Measurements from ENCODE around the gene ABCA6. TPM values are rescaled to one million over a fixed set of nuclear protein-coding genes. Genes with fewer than 3 reads are reported as not detected.
A peak's percentile ranks its signal among the peaks of the same experiment; 100 is the strongest.
"Not testable (repeated sequence)": the region's sequence is repeated elsewhere in the genome, so short reads cannot be mapped to it uniquely, and the experiment has no call there.

The ABCA6 gene
- total RNA-seq, 2 donors from 2014 or later: 30.6 to 42.2 TPM

DNA sequence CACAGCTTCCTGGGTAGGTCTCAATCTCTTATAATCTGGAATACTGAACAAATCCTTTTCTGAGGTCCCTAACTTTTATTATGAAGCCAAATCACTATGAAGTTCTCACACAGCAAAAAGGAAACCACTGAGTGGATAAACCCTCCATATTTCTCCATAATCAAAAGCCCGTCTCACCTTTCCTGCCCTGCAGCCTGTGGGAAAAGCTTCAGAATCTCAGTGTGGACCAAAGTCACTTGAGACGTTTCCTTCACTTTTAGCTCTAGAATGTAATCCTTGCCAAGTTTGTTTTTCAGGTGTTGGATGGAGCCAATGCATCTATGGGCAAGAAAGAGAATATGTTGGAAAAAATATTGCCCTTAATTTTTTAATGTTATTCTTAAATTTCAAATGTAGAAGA, 59.0 kb downstream of the ABCA6 start:
- ATAC-seq: no peak

DNA sequence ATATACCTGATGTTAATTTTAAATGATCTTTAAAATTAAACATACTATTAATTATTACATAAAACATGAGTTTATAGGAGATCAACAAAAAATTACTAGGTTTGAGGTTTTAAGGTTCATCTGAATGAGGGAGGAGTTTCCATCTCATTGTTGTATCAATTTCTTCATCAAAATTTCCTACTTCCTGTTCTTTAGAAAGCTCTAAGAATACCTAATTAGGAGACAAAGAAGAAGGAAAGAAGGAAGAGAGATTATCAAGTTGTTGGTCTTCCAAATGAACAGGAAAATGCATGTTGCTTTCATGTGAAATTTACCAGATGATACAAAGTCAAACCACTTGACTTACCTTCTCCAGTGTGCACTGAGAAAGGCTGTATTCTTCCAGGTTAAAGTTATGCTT, 62.8 kb downstream of the ABCA6 start:
- no peak for DNase-seq
- no peak for ATAC-seq
- intact Hi-C loops (cut with DNase I): no loop called here

More for the DNA sequence above, 59.0 kb downstream of the ABCA6 start:
- DNase-seq: no peak
- intact Hi-C loops (cut with DNase I): no loop called here

DNA sequence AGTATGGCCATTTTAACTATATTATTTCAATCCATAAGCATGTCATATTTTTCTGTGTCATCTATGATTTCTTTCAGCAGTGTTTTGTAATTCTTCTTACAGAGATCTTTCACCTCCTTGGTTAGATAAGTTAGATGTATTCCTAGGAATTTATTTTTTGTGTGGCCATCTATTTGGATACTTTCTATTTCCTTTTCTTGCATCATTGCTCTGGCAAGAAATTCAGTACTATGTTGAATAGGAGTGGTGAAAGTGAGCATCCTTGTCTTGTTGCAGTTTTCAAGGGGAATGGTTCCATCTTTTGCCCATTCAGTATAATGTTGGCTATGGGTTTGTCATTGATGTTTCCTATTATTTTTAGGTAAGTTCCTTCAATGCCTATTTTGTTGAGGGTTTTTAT, 65.9 kb downstream of the ABCA6 start:
- intact Hi-C loops (cut with DNase I): no loop called here
- ATAC-seq: no peak
- DNase-seq: no peak

DNA sequence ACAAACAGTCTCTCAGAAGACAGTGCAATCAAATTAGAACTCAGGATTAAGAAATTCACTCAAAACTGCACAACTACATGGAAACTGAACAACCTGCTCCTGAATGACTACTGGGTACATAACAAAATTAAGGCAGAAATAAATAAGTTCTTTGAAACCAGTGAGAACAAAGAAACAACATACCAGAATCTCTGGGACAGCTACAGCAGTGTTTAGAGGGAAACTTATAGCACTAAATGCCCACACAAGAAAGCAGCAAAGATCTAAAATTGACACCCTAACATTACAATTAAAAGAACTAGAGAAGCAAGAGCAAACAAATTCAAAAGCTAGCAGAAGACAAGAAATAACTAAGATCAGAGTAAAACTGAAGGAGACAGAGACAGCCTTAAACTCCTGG, 68.3 kb downstream of the ABCA6 start:
- DNase-seq; intact Hi-C loops (cut with DNase I); ATAC-seq: not testable (repeated sequence)

DNA sequence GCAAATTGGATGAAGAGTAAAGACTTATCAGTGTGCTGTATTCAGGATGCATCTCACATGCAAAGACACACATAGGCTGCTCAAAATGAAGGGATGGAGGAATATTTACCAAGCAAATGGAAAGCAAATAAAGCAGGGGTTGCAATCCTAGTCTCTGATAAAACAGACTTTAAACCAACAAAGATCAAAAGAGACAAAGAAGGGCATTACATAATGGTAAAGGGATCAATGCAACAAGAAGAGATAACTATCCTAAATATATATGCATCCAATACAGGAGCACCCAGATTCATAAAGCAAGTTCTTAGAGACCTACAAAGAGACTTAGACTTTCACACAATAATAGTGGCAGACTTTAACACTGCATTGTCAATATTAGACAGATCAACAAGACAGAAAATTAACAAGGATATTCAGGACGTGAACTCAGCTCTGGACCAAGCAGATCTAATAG, 68.9 kb downstream of the ABCA6 start:
- DNase-seq; ATAC-seq; intact Hi-C loops (cut with DNase I): not testable (repeated sequence)

DNA sequence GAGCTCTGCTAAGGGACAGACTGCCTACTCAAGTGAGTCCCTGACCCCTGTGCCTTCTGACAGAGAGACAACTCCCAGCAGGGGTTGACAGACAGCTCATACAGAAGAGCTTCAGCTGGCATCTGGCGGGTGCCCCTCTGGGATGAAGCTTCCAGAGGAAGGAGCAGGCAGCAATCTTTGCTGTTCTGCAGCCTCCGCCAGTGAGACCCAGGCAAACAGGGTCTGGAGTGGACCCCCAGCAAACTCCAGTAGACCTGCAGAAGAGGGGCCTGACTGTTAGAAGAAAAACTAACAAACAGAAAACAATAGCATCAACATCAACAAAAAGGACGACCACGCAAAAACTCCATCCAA, 70.5 kb downstream of the ABCA6 start:
- ATAC-seq; intact Hi-C loops (cut with DNase I); DNase-seq: not testable (repeated sequence)

DNA sequence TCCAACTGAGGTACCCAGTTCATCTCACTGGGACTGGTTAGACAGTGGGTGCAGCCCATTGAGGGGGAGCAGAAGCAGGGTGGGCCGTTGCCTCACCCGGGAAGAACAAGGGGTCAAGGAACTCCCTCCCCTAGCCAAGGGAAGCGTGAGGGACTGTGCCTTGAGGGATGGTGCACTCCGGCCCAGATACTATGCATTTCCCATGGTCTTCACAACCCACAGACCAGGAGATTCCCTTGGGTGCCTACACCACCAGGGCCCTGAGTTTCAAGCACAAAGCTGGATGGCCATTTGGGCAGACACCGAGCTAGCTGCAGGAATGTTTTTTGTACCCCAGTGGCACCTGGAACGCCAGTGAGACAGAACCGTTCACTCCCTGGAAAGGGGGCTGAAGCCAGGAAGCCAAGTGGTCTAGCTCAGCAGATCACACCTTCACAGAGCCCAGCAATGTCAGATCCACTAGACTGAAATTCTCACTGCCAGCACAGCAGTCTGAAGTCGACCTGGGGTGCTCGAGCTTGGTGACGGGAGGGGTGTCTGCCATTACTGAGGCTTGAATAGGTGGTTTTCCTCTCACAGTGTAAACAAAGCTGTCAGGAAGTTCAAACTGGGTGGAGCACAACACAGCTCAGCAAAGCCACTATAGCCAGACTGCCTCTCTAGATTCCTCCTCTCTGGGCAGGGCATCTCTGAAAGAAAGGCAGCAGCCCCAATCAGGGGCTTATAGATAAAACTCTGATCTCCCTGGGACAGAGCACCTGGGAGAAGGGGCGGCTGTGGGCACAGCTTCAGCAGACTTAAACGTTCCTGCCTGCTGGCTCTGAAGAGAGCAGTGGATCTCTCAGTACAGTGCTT, 71.1 kb downstream of the ABCA6 start:
- DNase-seq; intact Hi-C loops (cut with DNase I); ATAC-seq: not testable (repeated sequence)

DNA sequence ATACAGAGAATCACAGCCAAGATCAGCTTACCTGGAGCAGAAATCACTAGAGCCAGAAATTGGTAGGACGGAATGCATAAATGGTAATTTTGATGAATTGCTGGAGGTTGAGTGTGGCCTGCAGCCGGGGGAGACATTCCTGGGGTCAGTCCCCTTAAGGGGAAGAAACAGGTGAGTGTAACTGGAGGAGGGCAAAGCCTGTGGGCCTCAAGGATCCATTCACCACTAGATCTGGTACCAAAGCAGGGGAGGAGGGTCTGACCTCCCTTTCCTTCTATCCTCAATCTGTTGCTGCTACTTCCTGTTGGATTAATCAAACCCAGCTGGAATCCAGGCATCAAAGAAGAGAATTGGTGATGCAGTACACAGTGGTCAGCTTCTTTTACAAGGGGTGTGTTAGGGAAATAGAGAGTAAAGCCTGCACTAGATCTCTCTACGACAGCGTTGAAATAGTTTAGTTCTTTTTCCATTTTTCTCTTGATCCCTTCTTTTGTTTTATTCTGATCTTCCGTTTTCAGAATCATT, 72.4 kb downstream of the ABCA6 start:
- intact Hi-C loops (cut with DNase I): no loop called here
- DNase-seq (no peak), ATAC-seq (no peak)

DNA sequence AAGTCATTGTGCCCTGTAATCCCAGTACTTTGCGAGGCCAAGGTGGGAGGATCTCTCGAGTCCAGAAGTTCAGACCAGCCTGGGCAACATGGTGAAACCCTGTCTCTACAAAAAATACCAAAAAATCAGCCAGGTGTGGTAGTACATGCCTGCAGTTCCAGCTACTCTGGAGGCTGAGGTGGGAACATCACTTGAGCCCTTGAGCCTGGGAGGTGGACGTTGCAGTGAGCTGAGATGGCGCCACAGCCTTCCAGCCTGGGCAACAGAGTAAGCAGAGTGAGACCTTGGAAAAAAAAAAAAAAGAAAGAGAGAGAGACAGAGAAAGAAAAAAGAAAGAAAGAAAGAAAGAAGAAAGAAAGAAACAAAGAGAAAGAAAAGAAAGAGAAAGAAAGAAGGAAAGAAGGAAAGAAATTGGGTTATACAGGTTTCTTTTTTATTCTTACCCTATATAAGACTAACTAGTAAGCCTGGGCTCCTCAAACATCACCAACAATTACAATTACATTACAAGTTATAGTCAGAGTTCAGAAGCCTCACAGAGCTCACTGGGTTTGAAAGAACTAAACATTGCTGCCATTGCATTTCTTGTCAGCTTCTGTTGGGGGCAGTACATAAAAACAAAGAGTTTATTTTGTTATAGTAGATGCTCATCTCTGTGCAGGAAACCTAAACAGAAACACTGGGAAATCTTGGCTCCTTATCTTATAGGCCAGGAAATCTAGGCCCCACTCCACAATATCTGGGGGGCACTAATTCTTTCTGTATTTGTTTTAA, 74.2 kb downstream of the ABCA6 start:
- ATAC-seq (no peak), DNase-seq (no peak)
- intact Hi-C loops (cut with DNase I): no loop called here

DNA sequence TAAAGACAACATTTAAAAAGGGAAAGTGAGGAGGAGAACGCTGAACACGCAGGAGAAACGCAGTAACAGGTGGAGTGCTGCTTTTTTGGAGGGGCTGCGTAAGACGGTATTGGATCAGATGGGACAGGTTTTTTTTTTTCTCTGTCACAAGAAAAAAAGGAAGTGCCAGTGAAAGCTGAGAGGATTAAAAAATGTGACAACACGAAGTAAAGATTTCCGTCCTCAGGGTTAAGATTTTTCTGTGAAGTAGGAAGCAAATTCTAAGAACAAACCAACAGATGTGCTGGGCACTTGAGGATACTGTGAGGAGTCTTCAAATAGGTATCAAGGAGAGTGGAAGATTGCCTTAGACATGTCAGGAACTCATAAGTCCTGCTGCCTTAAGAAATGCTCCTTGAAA, 75.2 kb downstream of the ABCA6 start:
- intact Hi-C loops (cut with DNase I): no loop called here
- no peak for ATAC-seq
- DNase-seq: no peak

DNA sequence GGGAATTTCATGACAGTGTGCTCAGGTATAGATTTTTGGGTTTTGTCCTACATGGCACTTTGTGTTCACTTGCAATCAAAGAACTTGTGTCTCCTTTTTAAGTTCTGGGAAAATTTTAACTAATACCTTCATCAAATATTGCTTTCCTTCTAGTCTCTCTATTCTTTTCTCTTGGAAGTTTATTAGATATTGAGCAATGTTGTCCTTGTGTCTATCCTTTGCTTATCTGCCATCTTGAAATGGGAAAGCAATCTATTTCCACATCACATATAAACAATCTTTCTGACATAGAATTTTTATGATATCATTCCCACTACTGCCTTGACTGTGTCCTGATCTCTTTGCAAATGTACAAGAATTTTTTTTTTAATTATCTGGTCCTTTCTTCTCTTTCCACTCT, 76.6 kb downstream of the ABCA6 start:
- ATAC-seq: no peak
- no peak for DNase-seq
- intact Hi-C loops (cut with DNase I): no loop called here

DNA sequence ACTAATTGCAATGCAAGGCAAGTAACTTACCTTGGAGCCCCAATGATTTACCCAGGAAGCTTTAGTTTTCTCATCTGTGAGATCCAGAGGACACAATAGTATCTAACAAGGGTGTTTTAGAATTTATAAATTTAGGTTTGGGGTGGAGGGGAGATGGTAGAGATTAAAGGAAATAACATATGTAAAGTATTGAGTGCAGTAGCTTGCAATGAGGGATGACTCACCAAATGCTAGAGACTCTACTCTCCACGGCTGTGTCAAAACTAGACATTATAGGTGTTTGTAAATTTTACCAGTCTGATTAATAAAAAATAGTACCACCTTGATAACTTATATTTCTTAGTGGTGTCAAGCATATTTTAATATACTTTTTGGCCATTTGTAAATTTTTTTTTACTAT, 77.2 kb downstream of the ABCA6 start:
- ATAC-seq (no peak), DNase-seq (no peak)
- intact Hi-C loops (cut with DNase I): no loop called here

DNA sequence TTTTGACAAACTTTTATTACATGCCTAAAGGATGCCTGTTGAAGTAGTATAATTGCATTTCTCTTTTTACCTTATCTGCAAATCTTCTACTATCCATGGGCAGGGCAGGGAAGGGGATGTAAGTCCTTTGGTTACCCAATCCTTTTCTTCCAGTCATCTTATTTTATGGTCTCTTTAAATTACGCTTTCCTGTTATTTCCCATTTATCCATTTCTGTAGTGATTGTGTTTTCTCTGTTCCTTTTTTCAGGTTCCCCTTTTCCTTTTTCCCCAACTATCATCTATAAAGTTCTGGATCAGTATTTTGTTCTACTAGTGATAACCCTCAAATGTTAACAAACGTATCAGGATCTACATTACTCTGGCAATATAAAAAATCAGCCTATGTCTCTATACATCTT, 77.7 kb downstream of the ABCA6 start:
- intact Hi-C loops (cut with DNase I): no loop called here
- ATAC-seq (no peak), DNase-seq (no peak)

DNA sequence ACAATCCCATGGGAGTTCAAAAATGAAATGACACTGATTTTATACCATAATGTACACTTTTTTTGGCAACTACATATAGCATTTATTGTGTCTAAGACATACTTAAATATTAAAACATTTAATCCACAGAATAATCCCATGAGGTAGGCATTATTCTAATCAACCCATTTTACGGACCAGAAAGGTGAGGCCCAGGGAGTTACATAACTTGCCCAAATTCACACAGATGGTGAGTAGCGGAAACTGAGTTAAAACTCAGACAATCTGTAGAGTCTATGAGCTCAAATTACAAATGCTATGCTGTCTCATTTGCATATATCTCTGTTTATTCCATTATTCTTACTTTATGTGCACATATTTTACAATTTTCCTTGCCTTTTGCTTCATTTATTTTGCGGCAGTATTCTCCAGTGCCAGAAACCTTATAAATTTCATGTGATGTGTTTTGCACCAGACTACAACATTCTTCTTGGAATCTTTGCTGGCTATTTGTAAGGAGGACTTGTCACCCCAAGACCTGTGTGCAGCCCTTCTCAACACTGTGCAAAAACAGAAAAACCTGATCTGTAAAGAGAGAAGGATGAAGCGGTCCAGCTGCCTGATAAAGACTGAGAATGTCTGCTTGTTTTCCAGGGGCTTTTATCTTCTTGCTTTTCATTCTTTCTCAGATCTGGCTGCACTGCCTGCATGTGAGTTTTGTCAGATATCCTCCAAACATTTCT, 78.7 kb downstream of the ABCA6 start:
- DNase-seq: no peak
- ATAC-seq: peak in 1 of 2 donors; percentile 10
- intact Hi-C loops (cut with DNase I): no loop called here

DNA sequence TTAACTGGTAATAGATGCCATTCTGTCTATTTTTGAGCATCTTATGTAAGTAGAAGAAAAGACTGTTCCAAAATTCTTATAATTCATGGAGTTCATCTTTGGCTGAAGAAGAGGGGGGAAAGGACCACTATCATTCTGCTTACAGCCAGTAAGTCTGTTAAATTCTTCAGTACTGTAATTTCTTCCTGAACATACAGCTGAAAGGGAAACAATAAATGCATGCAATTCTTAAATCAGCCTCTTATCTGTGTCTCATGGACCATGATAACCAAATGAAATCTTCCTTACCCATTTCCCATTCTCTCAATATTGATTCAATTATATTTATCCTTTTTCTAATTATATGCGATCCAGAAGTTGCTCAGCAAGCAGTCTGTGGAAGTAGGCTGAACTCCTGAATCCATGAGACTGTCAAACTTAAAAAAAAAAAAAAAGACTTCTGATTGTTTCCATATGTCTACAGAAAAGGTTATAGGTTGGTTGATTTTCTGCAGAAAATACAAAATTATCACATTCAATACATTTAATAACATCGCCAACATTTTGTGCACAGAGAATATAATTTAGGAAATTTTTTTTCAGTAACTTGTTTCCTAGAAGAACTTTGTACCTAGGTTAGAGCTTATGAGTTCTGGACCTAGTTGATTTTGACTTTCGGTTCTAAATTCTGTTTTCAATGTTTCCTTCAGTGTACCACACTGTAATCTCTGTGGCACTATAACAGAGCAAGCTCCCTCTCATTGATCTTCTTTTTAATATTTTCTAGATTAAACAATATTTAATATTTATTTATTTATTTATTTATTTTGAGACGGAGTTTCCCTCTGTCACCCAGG, 79.8 kb downstream of the ABCA6 start:
- ATAC-seq (no peak), DNase-seq (no peak)
- intact Hi-C loops (cut with DNase I): no loop called here

DNA sequence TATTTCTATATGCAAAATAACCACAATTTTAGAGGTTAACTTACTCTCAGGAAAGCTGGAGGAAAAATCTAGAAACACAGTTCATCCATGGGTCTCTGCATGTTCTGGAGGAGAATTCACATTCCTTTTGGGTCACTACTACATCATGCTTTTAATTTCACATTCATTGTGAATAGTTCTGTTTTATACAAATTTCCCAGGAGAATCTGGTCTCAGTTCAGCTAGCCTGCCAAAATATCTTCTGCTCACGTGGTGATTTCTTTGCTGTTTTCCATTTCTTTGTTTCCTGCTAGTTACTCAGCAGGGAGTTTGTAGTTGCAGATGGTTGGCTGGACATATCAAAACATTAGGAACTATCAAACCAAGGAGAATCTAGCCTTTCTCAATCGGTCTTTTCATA, 80.9 kb downstream of the ABCA6 start, which contains the start of gene ABCA9:
TSS of gene ABCA9 (minus strand) at position 106 of the 400 bp plus-strand sequence. CDS start 9,801 bp downstream, outside the sequence.
- DNase-seq: no peak
- intact Hi-C loops (cut with DNase I): no loop called here
- ATAC-seq: peak; percentile 84 to 86

DNA sequence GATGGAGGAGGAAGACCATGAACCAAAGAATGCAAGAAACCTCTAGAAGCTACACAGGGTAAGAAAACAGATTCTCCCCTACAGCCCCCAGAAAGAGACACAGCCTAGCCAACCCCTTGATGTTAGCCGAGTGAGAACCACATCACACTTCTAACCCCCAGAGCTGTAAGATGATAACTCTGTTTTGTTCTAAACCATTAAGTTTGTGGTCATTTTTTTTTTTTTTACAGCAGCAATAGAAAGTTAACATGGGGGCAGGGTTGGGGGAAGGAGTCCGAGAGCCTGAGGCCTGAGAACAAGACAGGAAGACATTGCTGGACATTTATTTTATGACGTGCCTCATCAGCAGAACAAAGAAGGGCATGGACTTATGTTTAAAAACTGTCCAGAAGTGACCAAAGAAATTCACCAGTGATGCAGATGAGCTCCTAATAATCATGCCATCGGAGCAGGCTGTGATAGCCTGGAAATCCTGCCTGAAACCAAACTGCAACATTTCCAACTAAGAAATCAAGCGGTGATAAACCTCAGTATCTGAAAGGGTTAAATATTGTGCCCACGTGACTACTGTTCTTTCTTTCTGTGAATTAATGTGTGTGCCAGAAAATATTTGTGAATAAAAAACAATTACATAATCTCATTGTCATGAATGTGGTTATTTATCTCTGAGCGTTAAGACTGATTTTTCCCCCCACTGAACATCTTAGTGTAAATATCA, 82.1 kb downstream of the ABCA6 start:
- DNase-seq (no peak), ATAC-seq (no peak)
- intact Hi-C loops (cut with DNase I): no loop called here

DNA sequence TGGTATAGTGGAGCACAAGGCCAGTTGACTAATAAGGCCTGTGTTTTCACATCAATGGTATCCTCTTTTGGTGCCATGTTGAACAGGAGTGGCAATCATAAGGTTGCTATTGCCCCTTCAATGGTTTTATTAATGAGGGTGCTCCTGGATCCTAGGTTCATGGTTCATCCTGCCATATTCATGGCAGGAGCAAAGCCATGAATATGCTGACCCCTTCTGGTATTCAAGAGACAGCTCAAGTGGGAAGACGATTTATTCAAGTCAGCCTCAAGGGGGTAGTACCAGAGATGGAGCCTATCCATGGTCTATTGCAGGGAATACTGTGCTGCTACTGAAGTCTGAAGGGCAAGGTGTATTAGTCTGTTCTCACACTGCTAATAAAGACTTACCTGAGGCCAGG, 83.5 kb downstream of the ABCA6 start:
- no peak for DNase-seq
- intact Hi-C loops (cut with DNase I): no loop called here
- ATAC-seq: no peak

Measured in left cardiac atrium (tissue), 4 donors.